HFF-Myc (cell line): Measurements from ENCODE around the gene SLC1A2.

Source experiments
- DNase-seq: peaks from one replicate; pipeline ENCODE4 v3.0.0-alpha.2; 2011; ENCODE audit warnings: low read depth; ENCODE audit errors: extremely low read depth
- H3K4me3 ChIP-seq: replicated peaks from 2 replicates; pipeline ENCODE4 v1.5.1; 2011; ENCODE audit warnings: low read depth, mild to moderate bottlenecking, control low read depth, low read length
- CTCF ChIP-seq: IDR thresholded peaks from 2 replicates; pipeline ENCODE4 v1.5.1; 2012; ENCODE audit warnings: mild to moderate bottlenecking, low read depth, low read length, control low read depth; ENCODE audit errors: missing control alignments

The SLC1A2 gene

GRCh38 chr11:35318977-35319925 lies 100.1 kb downstream of the SLC1A2 start:
- no peak for DNase-seq
- H3K4me3 ChIP-seq = no peak overlapping the region
- TF ChIP-seq CTCF = no peak

- DNase-seq = no peak
- no peak for TF ChIP-seq CTCF
- H3K4me3 ChIP-seq = no peak overlapping the region
Measured at GRCh38 chr11:35318309-35318708, 101.0 kb downstream of the SLC1A2 start.

DNA sequence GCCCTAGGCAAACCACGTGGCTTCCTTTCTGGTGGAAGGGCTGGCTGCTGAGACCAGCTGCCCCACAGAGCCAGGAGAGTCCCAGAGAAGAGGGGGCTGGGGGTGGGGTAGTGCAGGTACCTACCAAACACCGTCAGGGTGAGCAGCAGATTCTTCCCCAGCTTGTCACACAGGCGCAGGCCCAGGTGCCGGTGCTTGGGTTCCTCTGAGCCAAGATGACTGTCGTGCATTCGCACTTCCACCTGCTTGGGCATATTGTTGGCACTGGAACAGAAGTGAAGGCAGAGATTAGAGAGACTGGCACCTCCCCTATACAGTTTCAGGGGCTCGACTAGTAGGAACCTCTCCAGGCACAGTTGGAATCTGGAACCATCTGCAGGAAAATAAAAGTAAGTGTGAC lies 102.1 kb downstream of the SLC1A2 start:
- no peak for DNase-seq
- no peak for TF ChIP-seq CTCF
- no peak overlapping the region for H3K4me3 ChIP-seq

DNA sequence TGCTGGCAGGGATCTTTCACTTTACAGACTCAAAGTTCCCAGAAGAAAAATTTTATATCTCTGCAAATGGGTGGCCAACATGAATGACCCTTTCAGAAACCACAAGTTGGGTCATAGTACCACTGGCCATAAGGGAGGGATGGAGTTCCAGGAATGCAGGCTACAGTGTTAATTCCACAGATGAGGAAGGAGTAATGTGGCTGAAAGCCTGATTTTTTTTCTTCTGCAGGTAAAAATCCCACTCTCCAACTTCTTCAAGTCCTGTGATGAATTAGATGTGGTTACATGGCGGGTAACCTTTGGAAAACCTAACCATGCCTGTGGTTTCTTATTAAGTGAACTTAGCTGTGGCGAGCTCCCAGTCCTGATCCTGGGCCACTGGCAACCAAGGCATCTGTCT lies 103.2 kb downstream of the SLC1A2 start:
- DNase-seq = no peak
- no peak for TF ChIP-seq CTCF
- no peak overlapping the region for H3K4me3 ChIP-seq

DNA sequence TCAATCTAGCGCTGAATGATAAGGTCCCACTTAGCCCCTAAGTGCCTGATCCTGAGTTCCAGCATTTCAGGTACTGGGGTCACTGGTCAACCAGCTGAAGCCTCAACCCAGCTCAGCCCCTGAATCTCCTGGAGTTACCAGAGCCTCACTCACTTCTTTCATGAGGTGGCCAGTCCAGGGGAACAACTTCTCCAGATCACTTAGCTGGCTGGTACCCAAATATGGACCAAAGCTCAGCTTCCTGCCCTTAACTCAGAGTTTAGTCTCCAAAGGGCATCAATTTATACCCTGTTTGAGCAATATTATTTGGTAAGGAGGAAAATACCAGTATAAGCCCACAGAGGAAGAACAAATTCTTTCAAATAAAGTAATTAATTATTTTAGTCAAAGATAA lies 105.6 kb downstream of the SLC1A2 start:
- H3K4me3 ChIP-seq = no peak overlapping the region
- no peak for DNase-seq
- no peak for TF ChIP-seq CTCF

DNA sequence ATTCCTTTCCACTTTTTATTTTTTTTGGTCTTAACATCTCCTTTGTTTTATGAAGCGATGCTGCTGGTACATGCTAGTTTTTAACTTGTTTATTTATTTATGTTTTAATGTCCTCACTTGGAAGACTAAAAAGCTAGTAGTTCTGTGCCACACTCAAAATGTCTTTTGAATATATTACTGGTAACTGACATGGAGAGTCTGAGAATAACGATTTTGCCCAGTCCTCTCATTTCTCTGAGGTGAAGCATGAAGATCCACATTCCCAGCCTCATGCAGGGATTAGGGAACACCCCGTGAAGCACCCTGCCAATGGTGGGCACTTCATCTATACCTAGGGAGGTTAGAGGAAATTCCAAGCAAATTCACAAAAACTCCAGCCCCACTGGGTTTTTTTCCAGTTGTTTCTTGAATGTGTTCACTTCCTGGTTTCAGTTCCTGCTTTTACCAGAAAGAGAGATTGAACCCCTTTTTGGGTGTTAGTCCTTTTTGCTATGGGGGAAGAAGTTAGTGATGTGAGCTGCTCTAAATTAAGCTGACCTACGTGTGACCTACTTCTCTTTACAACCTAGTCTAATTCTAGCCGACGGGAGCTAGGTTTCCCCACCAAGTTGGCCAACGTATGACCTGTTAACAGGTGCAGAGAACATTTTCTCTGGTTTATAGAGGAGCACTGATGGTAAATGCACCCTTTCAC lies 106.1 kb downstream of the SLC1A2 start:
- DNase-seq = no peak
- no peak for TF ChIP-seq CTCF
- no peak overlapping the region for H3K4me3 ChIP-seq
